HepG2 (cell line): ENCODE data around the gene OAS2. TPM values are rescaled to one million over a fixed set of nuclear protein-coding genes. Genes with fewer than 3 reads are reported as not detected.

Experiments used
- ATAC-seq: fragments of 200-7000 bp; cut with Tn5 transposase; 3 replicates; pipeline ENCODE4 v1.9.1; 2020; ENCODE audit warnings: mild to moderate bottlenecking, moderate library complexity
- BruUV-seq: library from RNA; stranded (reverse); fragments of 400-500 nt; replicated peaks from 2 replicates; lab custom pipeline; 2021; lab: Mats Ljungman, UMichigan
- CTCF ChIA-PET: fragments of 300-600 bp; formaldehyde crosslinking; extraction: SDS; loops from one replicate; lab custom pipeline; 2021; ENCODE audit warnings: low total read pairs, inconsistent platforms, low intra/inter-chr PET ratio; lab: Yijun Ruan, JAX
- POLR2A ChIA-PET: fragments of 350-600 bp; sonication (Branson Sonifier 250); formaldehyde crosslinking; loops from one replicate; lab custom pipeline; 2020; ENCODE audit warnings: antibody characterized with exemption, inconsistent platforms; lab: Yijun Ruan, JAX
- DNase-seq: peaks from one replicate; pipeline ENCODE4 v3.0.0-alpha.2; 2015; ENCODE audit warnings: low spot score
- FAIRE-seq: peaks from 3 replicates; lab custom pipeline; 2011; peaks lifted over from hg19 to GRCh38; lab: Jason Lieb, UNC
- H2AFZ ChIP-seq: one replicate; pipeline ENCODE4 v1.6.1; 2011; ENCODE audit warnings: low read length, inconsistent platforms
- H3K27ac ChIP-seq: fragments of 300-600 bp; 3 replicates; pipeline ENCODE4 v1.8.0; 2011; ENCODE audit warnings: mixed run types, mild to moderate bottlenecking, mixed read lengths, low read length, inconsistent platforms; ENCODE audit not compliant: insufficient read depth; ENCODE audit errors: extremely low read length
- H3K27me3 ChIP-seq, 2 experiments: fragments of 200-600 bp in 1 of 2; 2 replicates in 1 of 2; 3 replicates in 1 of 2; pipeline versions ENCODE4 v1.6.0 to v1.8.0; 2011; ENCODE audit warnings: low read length in 2 of 2, mild to moderate bottlenecking in 2 of 2, moderate library complexity in 2 of 2, inconsistent platforms in 1 of 2; ENCODE audit not compliant: insufficient read depth in 2 of 2, control insufficient read depth in 1 of 2
- H3K36me3 ChIP-seq, 2 experiments: fragments of 200-600 bp in 1 of 2; replicated peaks in 1 of 2; 2 replicates in 1 of 2; 3 replicates in 1 of 2; pipeline versions ENCODE4 v1.5.1 to v1.8.0; 2011; ENCODE audit warnings: low read length in 2 of 2, inconsistent platforms in 1 of 2; ENCODE audit not compliant: insufficient read depth in 2 of 2, control insufficient read depth in 1 of 2
- H3K4me1 ChIP-seq: 2 replicates; pipeline ENCODE4 v1.5.1; 2012; ENCODE audit warnings: low read length, inconsistent platforms; ENCODE audit not compliant: insufficient read depth
- H3K4me2 ChIP-seq: 2 replicates; pipeline ENCODE4 v1.6.0; 2011; ENCODE audit warnings: low read depth, low read length, inconsistent platforms
- H3K4me3 ChIP-seq, 3 experiments: fragments of 200-600 bp in 1 of 3; sonication (generic), shearing (Covaris generic) in 1 of 3; replicated peaks in 1 of 3; 2 replicates each; pipeline ENCODE4 v1.5.1; 2011 to 2016; ENCODE audit warnings: low read length in 3 of 3, inconsistent platforms in 2 of 3, low read depth in 2 of 3, mild to moderate bottlenecking in 2 of 3, control low read depth in 1 of 3, mixed read lengths in 1 of 3; ENCODE audit not compliant: insufficient read depth in 1 of 3
- H3K79me2 ChIP-seq: one replicate; pipeline ENCODE4 v1.6.1; 2011; ENCODE audit warnings: low read length, inconsistent platforms; ENCODE audit not compliant: insufficient read depth
- H3K9ac ChIP-seq: 2 replicates; pipeline ENCODE4 v1.6.0; 2011; ENCODE audit warnings: mild to moderate bottlenecking, low read depth, low read length, inconsistent platforms; ENCODE audit not compliant: insufficient read depth
- H3K9me3 ChIP-seq: 2 replicates; pipeline ENCODE4 v1.5.1; 2012; ENCODE audit warnings: mild to moderate bottlenecking, low read length
- H4K20me1 ChIP-seq: 2 replicates; pipeline ENCODE4 v1.6.0; 2011; ENCODE audit warnings: inconsistent platforms, mild to moderate bottlenecking, low read length, moderate library complexity; ENCODE audit not compliant: insufficient read depth
- BCL6 ChIP-seq: IDR thresholded peaks from 2 replicates; pipeline ENCODE4 v1.6.1; 2016; ENCODE audit warnings: missing genetic modification reagents, missing compliant biosample characterization
- DMTF1 ChIP-seq: sonication (generic); formaldehyde crosslinking; IDR thresholded peaks from 2 replicates; pipeline ENCODE4 v1.4.0; 2020; ENCODE audit warnings: mild to moderate bottlenecking, missing genetic modification reagents
- ELF1 ChIP-seq: sonication (generic); formaldehyde crosslinking; IDR thresholded peaks from 2 replicates; pipeline ENCODE4 v1.4.0; 2020; ENCODE audit warnings: missing genetic modification reagents
- ESRRA ChIP-seq: sonication (generic); formaldehyde crosslinking; IDR thresholded peaks from 2 replicates; pipeline ENCODE4 v1.5.1; 2020; ENCODE audit warnings: mild to moderate bottlenecking, low read depth, missing genetic modification reagents
- REXO4 ChIP-seq: sonication (generic); formaldehyde crosslinking; IDR thresholded peaks from 2 replicates; pipeline ENCODE4 v1.8.0; 2022; ENCODE audit warnings: missing genetic modification reagents, mild to moderate bottlenecking, borderline replicate concordance
- SKI ChIP-seq: fragments of 450-650 bp; IDR thresholded peaks from one replicate; pipeline ENCODE4 v1.6.1; 2018; ENCODE audit warnings: mild to moderate bottlenecking; ENCODE audit not compliant: partially characterized antibody
- TOPORS ChIP-seq: sonication (generic); formaldehyde crosslinking; IDR thresholded peaks from 2 replicates; pipeline ENCODE4 v1.8.0; 2023; ENCODE audit warnings: mild to moderate bottlenecking, missing genetic modification reagents
- ZNF44 ChIP-seq: sonication (generic); formaldehyde crosslinking; IDR thresholded peaks from 2 replicates; pipeline ENCODE4 v1.5.1; 2020; ENCODE audit warnings: mild to moderate bottlenecking, missing genetic modification reagents
- ZNF567 ChIP-seq: sonication (generic); formaldehyde crosslinking; IDR thresholded peaks from 2 replicates; pipeline ENCODE4 v1.8.1; 2023; ENCODE audit warnings: mild to moderate bottlenecking, missing genetic modification reagents, borderline replicate concordance
- WGBS: methylation state at CpG from one replicate; pipeline ENCODE4 v1.1.6; 2017; ENCODE audit warnings: low lambda C conversion rate; 5-methylcytosine and 5-hydroxymethylcytosine counted together
- in situ Hi-C: cut with HindIII; loops from 2 replicates; pipeline ENCODE4 v1.10.0; 2017; ENCODE audit warnings: low pct_unique_long_range_greater_than_20kb; ENCODE audit not compliant: extremely low pct_ligation_motif_present
- intact Hi-C: fragments of 100-400 bp; cut with micrococcal nuclease; formaldehyde crosslinking; loops from one replicate; pipeline ENCODE4 v1.10.0; 2022; ENCODE audit not compliant: unreplicated experiment
- polyA plus RNA-seq, 8 experiments: library from polyadenylated mRNA; depleted of rRNA in 3 of 8; stranded (reverse) in 7 of 8; unstranded in 1 of 8; fragments of >200 nt; fragmentation: Illumina TruSeq in 4 of 8; extraction: Trizol in 4 of 8; gene quantifications; 2 replicates each; pipeline versions ENCODE4 v1.2.1 to v1.2.3, GENCODE V29; 2011 to 2016; ENCODE audit warnings: low read depth in 4 of 8, missing spikeins in 1 of 8, mixed read lengths in 1 of 8; ENCODE audit not compliant: insufficient read depth in 1 of 8
- total RNA-seq, 5 experiments: library from RNA; depleted of rRNA; stranded (reverse); fragments of >200 nt; fragmentation: Illumina TruSeq; extraction: Trizol; gene quantifications; 2 replicates each; pipeline ENCODE4 v1.2.3, GENCODE V29; 2016; ENCODE audit warnings: low read depth in 1 of 5
- TF ChIP-seq, protein P1 (sequence below): IDR thresholded peaks from 2 replicates; pipeline ENCODE4 v1.6.1; 2016; ENCODE audit warnings: low read depth
- TF ChIP-seq, protein P2 (sequence below): sonication (generic); formaldehyde crosslinking; IDR thresholded peaks from 2 replicates; pipeline ENCODE4 v1.8.1; 2022; ENCODE audit warnings: mild to moderate bottlenecking, missing genetic modification reagents

The OAS2 gene
- total and polyA plus RNA-seq, 2 of the 13 experiments (the other 11 are each of a cell fraction or from before 2014, with no cell fraction given): 0.05 to 0.24 TPM

DNA sequence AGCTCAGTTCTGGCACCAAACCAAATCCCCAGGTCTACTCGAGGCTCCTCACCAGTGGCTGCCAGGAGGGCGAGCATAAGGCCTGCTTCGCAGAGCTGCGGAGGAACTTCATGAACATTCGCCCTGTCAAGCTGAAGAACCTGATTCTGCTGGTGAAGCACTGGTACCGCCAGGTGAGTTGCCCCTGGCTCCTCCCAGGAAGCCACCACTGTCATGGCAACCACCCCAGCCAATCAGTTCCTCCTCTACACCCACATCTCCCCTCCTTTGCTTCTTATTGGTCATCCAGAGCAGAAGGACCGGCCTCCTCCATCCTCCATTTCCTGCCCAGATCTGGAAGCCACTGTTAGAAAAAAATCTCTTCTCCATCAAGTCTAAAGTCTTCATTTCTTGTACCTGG lies 17.2 kb upstream of the OAS2 start:
- no TSS peak for BruUV-seq
- Histone ChIP-seq H3K79me2 (no peaks in the 10 kb centered on the region), H4K20me1 (no peaks in the 10 kb centered on the region), H3K4me2 (no peak overlapping the region), H3K4me1 (peaks cover 4% of the 10 kb centered on the region; the same call in 1 of the 2 replicates), H2AFZ (no peak overlapping the region), H3K36me3 (peaks cover 8 to 25% of the 10 kb centered on the region in 2 experiments; a peak in 3 of 5 replicates), H3K27ac (no peak overlapping the region), H3K9ac (no peak overlapping the region), H3K9me3 (no peaks in the 10 kb centered on the region), H3K4me3 (no peak overlapping the region), H3K27me3 (no peaks in the 10 kb centered on the region)
- no peak for ATAC-seq
- ChIA-PET CTCF (no interaction called here), POLR2A (no interaction called here)
- FAIRE-seq: no peak
- intact Hi-C loops: no loop called here
- in situ Hi-C loops: no loop called here
- 59% methylated on average over 3 of the region's 7 CpGs for WGBS
- DNase-seq: no peak
- TF ChIP-seq ZNF44 (CRISPR knock-in tag) (no peak), ZNF567 (CRISPR knock-in tag) (no peak), BCL6 (CRISPR knock-in tag) (no peak), ESRRA (CRISPR knock-in tag) (no peak), REXO4 (no peak), ELF1 (CRISPR knock-in tag) (no peak), DMTF1 (CRISPR knock-in tag) (no peak), TOPORS (CRISPR knock-in tag) (no peak), SKI (no peak)
- TF ChIP-seq, protein P1, sequence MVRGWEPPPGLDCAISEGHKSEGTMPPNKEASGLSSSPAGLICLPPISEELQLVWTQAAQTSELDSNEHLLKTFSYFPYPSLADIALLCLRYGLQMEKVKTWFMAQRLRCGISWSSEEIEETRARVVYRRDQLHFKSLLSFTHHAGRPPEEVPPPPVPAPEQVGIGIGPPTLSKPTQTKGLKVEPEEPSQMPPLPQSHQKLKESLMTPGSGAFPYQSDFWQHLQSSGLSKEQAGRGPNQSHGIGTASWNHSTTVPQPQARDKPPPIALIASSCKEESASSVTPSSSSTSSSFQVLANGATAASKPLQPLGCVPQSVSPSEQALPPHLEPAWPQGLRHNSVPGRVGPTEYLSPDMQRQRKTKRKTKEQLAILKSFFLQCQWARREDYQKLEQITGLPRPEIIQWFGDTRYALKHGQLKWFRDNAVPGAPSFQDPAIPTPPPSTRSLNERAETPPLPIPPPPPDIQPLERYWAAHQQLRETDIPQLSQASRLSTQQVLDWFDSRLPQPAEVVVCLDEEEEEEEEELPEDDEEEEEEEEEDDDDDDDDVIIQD (CRISPR knock-in tag): no peak
- TF ChIP-seq, protein P2, sequence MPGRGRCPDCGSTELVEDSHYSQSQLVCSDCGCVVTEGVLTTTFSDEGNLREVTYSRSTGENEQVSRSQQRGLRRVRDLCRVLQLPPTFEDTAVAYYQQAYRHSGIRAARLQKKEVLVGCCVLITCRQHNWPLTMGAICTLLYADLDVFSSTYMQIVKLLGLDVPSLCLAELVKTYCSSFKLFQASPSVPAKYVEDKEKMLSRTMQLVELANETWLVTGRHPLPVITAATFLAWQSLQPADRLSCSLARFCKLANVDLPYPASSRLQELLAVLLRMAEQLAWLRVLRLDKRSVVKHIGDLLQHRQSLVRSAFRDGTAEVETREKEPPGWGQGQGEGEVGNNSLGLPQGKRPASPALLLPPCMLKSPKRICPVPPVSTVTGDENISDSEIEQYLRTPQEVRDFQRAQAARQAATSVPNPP (CRISPR knock-in tag): no peak
